Measurements from ENCODE around the gene TCAP.

- TF ChIP-seq EZH2 (optimal IDR thresholded peaks at IDR 0.05; ENCODE audit: low read depth, low read length) (no peak), EZH2phosphoT487 (IDR thresholded peaks at IDR 0.05; ENCODE audit: low read length) (no peak)
- TF ChIP-seq, protein P1, sequence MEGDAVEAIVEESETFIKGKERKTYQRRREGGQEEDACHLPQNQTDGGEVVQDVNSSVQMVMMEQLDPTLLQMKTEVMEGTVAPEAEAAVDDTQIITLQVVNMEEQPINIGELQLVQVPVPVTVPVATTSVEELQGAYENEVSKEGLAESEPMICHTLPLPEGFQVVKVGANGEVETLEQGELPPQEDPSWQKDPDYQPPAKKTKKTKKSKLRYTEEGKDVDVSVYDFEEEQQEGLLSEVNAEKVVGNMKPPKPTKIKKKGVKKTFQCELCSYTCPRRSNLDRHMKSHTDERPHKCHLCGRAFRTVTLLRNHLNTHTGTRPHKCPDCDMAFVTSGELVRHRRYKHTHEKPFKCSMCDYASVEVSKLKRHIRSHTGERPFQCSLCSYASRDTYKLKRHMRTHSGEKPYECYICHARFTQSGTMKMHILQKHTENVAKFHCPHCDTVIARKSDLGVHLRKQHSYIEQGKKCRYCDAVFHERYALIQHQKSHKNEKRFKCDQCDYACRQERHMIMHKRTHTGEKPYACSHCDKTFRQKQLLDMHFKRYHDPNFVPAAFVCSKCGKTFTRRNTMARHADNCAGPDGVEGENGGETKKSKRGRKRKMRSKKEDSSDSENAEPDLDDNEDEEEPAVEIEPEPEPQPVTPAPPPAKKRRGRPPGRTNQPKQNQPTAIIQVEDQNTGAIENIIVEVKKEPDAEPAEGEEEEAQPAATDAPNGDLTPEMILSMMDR (IDR thresholded peaks at IDR 0.05; ENCODE audit: low read length): peak; percentile 47
Observed at GRCh38 chr17:39671651-39672521, 6.7 kb downstream of the TCAP start.
